HEK293T (cell line): ENCODE results near the gene EFCAB13.
A peak's percentile ranks its signal among the peaks of the same experiment; 100 is the strongest.

Source experiments
- CTCF ChIA-PET: fragments of 350-600 bp; formaldehyde crosslinking; extraction: SDS; loops from one replicate; lab custom pipeline; 2021; ENCODE audit warnings: antibody characterized with exemption, inconsistent platforms; lab: Yijun Ruan, JAX
- POLR2A ChIA-PET: fragments of 350-600 bp; formaldehyde crosslinking; extraction: SDS; loops from one replicate; lab custom pipeline; 2020; ENCODE audit warnings: antibody characterized with exemption, inconsistent platforms; lab: Yijun Ruan, JAX
- DNase-seq: peaks from one replicate; pipeline ENCODE4 v3.0.0; 2012; ENCODE audit warnings: mixed read lengths; ENCODE audit errors: extremely low spot score
- ARNT ChIP-seq: fragments of 450-650 bp; IDR thresholded peaks from 2 replicates; pipeline ENCODE4 v1.6.1; 2017; ENCODE audit warnings: mild to moderate bottlenecking
- BHLHE40 ChIP-seq: fragments of 450-650 bp; IDR thresholded peaks from 2 replicates; pipeline ENCODE4 v1.6.1; 2016; ENCODE audit warnings: mild to moderate bottlenecking, moderate library complexity, borderline replicate concordance
- CTBP1 ChIP-seq: fragments of 450-650 bp; IDR thresholded peaks from 2 replicates; pipeline ENCODE4 v1.6.1; 2016; ENCODE audit warnings: borderline replicate concordance
- ELF4 ChIP-seq: fragments of 450-650 bp; IDR thresholded peaks from 2 replicates; pipeline ENCODE4 v1.6.1; 2017; ENCODE audit warnings: antibody characterized with exemption
- FOXA1 ChIP-seq: fragments of 450-650 bp; IDR thresholded peaks from 2 replicates; pipeline ENCODE4 v1.6.1; 2016; ENCODE audit warnings: mild to moderate bottlenecking
- FOXK2 ChIP-seq: fragments of 450-650 bp; IDR thresholded peaks from 2 replicates; pipeline ENCODE4 v1.6.1; 2016; ENCODE audit warnings: mild to moderate bottlenecking
- FOXM1 ChIP-seq: fragments of 450-650 bp; IDR thresholded peaks from 2 replicates; pipeline ENCODE4 v1.6.1; 2017; ENCODE audit warnings: mild to moderate bottlenecking, borderline replicate concordance
- HDGF ChIP-seq: fragments of 450-650 bp; IDR thresholded peaks from 2 replicates; pipeline ENCODE4 v1.6.1; 2017; ENCODE audit warnings: antibody characterized with exemption, borderline replicate concordance
- L3MBTL2 ChIP-seq: fragments of 450-650 bp; conservative IDR thresholded peaks from 2 replicates; pipeline ENCODE4 v1.6.1; 2016; ENCODE audit warnings: mild to moderate bottlenecking
- LEF1 ChIP-seq: fragments of 450-650 bp; IDR thresholded peaks from 2 replicates; pipeline ENCODE4 v1.6.1; 2017; ENCODE audit warnings: mild to moderate bottlenecking, borderline replicate concordance
- NFRKB ChIP-seq: fragments of 450-650 bp; IDR thresholded peaks from 2 replicates; pipeline ENCODE4 v1.6.1; 2016; ENCODE audit warnings: mild to moderate bottlenecking, moderate library complexity
- SP1 ChIP-seq: fragments of 450-650 bp; IDR thresholded peaks from 2 replicates; pipeline ENCODE4 v1.6.1; 2017
- SUZ12 ChIP-seq: fragments of 450-650 bp; IDR thresholded peaks from 2 replicates; pipeline ENCODE4 v1.6.1; 2016; ENCODE audit warnings: mild to moderate bottlenecking
- TARDBP ChIP-seq: fragments of 450-650 bp; IDR thresholded peaks from 2 replicates; pipeline ENCODE4 v1.6.1; 2016
- ZNF384 ChIP-seq: fragments of 450-650 bp; IDR thresholded peaks from 2 replicates; pipeline ENCODE4 v1.6.1; 2016
- TF ChIP-seq, protein P1 (sequence below): fragments of 450-650 bp; IDR thresholded peaks from 2 replicates; pipeline ENCODE4 v1.6.1; 2016

The EFCAB13 gene

DNA sequence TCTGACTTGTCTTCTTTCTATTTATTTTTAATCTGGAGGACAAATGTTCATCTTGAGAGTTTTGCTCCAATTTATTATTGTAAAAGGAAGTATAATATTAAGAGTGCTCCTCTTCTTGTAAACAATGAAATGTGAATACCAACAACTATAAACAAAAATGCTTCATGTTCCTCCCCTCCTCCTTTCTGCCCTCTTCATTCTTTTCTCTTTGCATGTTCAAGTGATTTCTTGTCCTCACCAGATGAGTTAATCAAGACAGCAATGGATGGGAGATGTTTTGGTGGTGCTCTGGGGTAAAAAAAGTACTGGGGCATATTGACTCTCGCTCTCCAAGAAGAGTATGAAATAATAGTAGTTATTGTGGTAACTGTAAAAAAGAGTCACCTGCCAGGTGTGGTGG is 45.8 kb upstream of the EFCAB13 start:
- POLR2A ChIA-PET: no interaction called here
- CTCF ChIA-PET: interaction anchor here (0.7 kb wide), 1 partner anchor 607 kb away, joined by 3 read pairs; no protein-coding TSS in a partner anchor

DNA sequence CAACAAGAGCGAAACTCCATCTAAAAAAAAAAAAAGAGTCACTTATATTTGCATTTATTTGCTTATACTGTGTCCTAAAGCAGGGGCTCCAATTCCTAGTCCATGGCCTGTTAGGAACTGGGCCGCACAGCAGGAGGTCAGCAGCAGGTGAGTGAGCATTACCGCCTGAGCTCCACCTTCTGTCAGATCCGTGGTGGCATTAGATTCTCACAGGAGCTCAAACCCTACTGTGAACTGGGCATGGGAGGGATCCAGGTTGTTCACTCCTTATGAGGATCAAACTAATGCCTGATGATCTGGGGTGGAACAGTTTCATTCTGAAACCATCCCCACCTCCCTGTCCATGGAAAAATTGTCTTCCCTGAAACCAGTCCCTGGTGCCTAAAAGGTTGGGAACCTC is 45.2 kb upstream of the EFCAB13 start:
- POLR2A ChIA-PET: no interaction called here
- TF ChIP-seq, protein P1, sequence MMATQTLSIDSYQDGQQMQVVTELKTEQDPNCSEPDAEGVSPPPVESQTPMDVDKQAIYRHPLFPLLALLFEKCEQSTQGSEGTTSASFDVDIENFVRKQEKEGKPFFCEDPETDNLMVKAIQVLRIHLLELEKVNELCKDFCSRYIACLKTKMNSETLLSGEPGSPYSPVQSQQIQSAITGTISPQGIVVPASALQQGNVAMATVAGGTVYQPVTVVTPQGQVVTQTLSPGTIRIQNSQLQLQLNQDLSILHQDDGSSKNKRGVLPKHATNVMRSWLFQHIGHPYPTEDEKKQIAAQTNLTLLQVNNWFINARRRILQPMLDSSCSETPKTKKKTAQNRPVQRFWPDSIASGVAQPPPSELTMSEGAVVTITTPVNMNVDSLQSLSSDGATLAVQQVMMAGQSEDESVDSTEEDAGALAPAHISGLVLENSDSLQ: no peak
- no peak for TF ChIP-seq BHLHE40
- no peak for TF ChIP-seq NFRKB
- DNase-seq: no peak
- CTCF ChIA-PET: interaction anchor here (0.7 kb wide), 1 partner anchor 607 kb away, joined by 3 read pairs; no protein-coding TSS in a partner anchor

More for the DNA sequence above, 45.8 kb upstream of the EFCAB13 start:
- no peak for DNase-seq
- TF ChIP-seq ZNF384: no peak
- no peak for TF ChIP-seq SP1
- no peak for TF ChIP-seq HDGF

DNA sequence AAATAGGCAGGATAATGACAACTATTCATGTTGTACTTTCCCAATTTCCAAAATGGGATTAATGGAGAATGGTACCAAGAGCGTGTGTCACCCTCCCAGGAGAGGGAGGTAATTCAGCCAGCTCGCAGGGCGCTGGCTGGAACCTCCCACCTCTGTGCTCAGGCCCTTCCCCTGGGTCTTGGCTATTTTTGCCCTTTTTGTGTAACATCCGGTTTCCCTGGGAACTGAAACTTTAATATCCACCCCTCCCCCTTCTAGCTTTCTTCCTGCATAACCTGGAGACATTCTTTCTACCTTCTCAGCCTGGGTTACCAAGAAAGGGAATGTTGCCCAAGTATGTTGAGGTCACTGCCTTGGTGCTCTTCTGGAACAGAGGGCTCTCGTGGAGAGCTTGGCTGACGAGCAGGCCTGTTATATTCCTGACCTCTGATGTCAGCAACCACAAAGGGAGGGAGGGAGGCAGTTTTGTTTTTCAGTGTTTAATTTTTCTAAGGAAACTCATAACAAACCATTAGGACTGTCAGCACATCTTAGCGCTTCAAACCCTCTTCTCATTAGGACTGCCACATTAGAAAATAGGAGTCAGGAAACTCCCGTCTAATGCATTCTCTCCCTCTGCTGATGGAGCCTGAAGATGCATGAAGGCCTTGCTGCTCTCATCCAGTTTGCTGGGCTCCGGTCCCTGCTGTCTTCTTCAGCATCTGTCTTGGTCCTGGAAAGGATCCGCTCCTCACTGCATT is 44.5 kb upstream of the EFCAB13 start:
- ChIA-PET CTCF (no interaction called here), POLR2A (no interaction called here)
- no peak for DNase-seq

DNA sequence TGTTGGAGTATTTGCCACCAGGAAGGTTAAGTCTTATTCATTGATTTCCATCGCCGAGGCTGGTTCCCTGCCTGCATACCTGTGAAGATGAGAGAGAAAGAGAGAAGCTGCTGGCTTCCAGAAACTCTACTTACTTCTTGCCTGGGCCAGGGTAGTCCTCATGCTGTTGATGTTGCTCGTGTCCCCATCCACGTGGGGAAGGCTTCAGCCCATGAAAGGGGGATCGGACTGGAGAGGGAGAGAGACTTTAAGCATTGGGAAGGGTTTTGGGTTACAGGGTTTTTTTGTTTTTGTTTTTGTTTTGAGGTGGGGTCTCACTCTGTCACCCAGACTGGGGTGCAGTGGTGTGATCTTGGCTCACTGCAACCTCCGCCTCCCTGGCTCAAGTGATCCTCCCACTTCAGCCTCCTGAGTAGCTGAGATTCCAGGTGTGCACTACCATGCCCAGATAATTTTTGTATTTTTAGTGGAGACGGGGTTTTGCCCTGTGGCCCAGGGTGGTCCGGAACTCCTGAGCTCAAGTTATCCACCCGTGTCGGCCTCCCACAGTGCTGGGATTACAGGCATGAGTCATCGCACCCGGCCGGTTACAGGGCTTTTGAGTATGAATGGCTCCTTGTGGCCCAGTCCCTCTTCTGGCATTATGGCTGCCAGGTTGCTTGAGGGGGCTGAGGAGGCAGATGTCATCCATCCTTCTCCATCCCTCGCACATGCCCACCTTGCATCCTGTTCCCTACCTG is 43.5 kb upstream of the EFCAB13 start:
- DNase-seq: peak; percentile 33
- TF ChIP-seq TARDBP: no peak
- ChIA-PET POLR2A (no interaction called here), CTCF (interaction anchor here (0.6 kb wide), 1 partner anchor 72 kb away, joined by 4 read pairs; no protein-coding TSS in a partner anchor)

More for the DNA sequence above, 44.5 kb upstream of the EFCAB13 start:
- TF ChIP-seq BHLHE40 (no peak), CTBP1 (no peak), L3MBTL2 (no peak), FOXA1 (no peak), SP1 (no peak), HDGF (no peak), FOXK2 (no peak), FOXM1 (no peak), ELF4 (no peak), LEF1 (no peak), TARDBP (no peak), NFRKB (no peak), SUZ12 (no peak), ZNF384 (no peak), ARNT (no peak)
- TF ChIP-seq, protein P1: no peak

DNA sequence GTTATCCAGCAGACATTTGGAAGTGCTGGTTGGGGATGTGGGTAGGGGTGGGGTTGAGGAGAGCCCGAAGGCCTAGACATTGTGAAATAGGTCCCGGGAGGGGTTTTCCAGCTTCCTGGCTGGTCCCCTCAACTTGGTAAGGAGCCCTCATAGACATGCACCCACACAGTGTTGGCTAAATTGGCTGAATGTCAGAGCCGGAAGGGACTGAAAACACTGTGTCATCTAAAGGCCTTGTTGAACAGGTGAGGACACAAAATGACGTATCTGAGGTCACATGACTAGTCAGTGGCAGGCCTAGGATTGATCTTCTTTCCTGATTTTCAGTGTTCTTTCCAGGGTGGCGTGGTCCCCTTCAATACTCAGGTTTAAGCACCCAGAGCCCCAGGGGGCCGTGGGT is 42.5 kb upstream of the EFCAB13 start:
- no peak for DNase-seq
- CTCF ChIA-PET: no interaction called here
- TF ChIP-seq SUZ12 (no peak), FOXM1 (no peak)
- POLR2A ChIA-PET: no interaction called here

DNA sequence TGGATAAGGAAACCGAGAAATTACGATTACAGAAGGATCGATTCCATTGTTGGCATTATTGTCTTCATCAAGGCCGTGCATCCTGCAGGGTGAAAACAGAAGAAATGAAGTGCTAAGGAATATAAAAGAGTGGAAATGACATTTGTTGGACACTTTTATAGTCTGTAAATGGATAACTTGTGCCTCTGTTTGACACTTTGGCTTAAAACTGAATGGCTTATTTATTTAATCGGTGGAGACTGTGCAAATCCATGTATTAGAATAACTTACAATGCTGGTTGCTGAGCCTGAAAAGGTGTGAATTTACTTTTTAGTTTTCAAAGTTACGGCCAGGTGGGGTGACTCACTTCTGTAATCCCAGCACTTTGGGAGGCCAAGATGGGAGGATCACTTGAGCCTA is 38.8 kb upstream of the EFCAB13 start:
- DNase-seq: no peak
- ChIA-PET CTCF (no interaction called here), POLR2A (no interaction called here)
- TF ChIP-seq SP1 (no peak), ZNF384 (no peak), FOXK2 (no peak)

DNA sequence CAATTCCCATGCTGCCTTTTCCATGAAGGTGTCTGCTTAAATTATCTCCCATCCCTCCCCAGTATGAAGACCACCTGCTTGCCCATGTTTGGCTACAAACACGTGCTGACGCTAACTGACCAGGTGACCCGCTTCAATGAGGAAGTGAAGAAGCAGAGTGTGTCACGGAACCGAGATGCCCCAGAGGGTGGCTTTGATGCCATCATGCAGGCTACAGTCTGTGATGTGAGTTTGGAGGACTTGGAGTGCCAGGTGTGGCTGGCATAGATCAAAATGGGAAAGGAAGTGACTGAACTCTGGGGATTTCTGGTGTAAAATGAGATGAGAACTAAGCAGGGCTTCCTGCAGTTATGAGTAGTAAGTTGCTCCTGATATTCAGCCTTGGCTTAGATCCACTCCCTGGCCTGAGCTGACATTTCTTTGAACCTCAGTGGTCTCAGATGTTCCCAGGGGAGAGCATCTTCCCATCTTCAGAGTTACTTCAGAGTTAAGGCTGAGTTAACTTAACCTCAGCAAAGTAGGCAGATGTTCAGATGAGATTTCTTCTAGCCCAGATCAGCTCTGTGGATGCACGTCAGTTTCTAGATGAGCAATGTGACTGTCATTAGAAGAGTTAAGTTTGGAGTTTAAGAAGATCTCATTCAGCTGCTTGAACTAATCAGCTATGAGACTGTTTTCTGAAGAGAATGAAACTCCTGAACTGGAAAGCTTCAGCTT is 37.4 kb upstream of the EFCAB13 start:
- TF ChIP-seq ZNF384: no peak
- no peak for TF ChIP-seq SUZ12
- no peak for TF ChIP-seq FOXK2
- TF ChIP-seq LEF1: no peak
- no peak for TF ChIP-seq NFRKB
- TF ChIP-seq ARNT: no peak
- TF ChIP-seq BHLHE40: no peak
- no peak for TF ChIP-seq TARDBP
- no peak for TF ChIP-seq SP1
- no peak for TF ChIP-seq L3MBTL2
- no peak for TF ChIP-seq FOXA1
- no peak for TF ChIP-seq FOXM1
- TF ChIP-seq CTBP1: no peak
- no peak for TF ChIP-seq ELF4
- TF ChIP-seq, protein P1: no peak
- TF ChIP-seq HDGF: no peak
- ChIA-PET CTCF (interaction anchor here (0.6 kb wide), 1 partner anchor 376 kb away, joined by 3 read pairs; no protein-coding TSS in a partner anchor), POLR2A (no interaction called here)

More for the DNA sequence above, 37.4 kb upstream of the EFCAB13 start:
- no peak for DNase-seq
